Stimulated activated CD4-positive, alpha-beta T cell treated with anti-CD3 and anti-CD28 coated beads, Interleukin-12 subunit alpha, Interleukin-12 subunit beta, amount 100 ng/mL, for 4 hours (primary cell): ENCODE measurements around the gene RAMP1.

ENCODE experiments used
- DNase-seq: peaks from one replicate; pipeline ENCODE4 v3.0.0-alpha.2; 2020

The RAMP1 gene

GRCh38 chr2:237878321-237879057 lies 19.1 kb downstream of the RAMP1 start:
- no peak for DNase-seq

- no peak for DNase-seq
Measured at GRCh38 chr2:237879058-237879430, 19.6 kb downstream of the RAMP1 start.

- DNase-seq = no peak
Measured at GRCh38 chr2:237879991-237880560, 20.7 kb downstream of the RAMP1 start.

GRCh38 chr2:237882510-237883481 lies 23.4 kb downstream of the RAMP1 start:
- no peak for DNase-seq

GRCh38 chr2:237883951-237884446 lies 24.6 kb downstream of the RAMP1 start:
- DNase-seq = no peak

- DNase-seq = no peak
Measured at GRCh38 chr2:237884681-237885080, 25.3 kb downstream of the RAMP1 start.

GRCh38 chr2:237885111-237885930 lies 25.9 kb downstream of the RAMP1 start:
- no peak for DNase-seq

GRCh38 chr2:237885931-237886684 lies 26.7 kb downstream of the RAMP1 start:
- DNase-seq = no peak

- DNase-seq = no peak
Measured at GRCh38 chr2:237886685-237887481, 27.5 kb downstream of the RAMP1 start.

- DNase-seq = no peak
Measured at GRCh38 chr2:237888389-237888788, 29.0 kb downstream of the RAMP1 start.

GRCh38 chr2:237889016-237889415 lies 29.6 kb downstream of the RAMP1 start:
- no peak for DNase-seq

- DNase-seq = no peak
Measured at GRCh38 chr2:237889811-237890210, 30.4 kb downstream of the RAMP1 start.

- no peak for DNase-seq
Measured at GRCh38 chr2:237892478-237892877, 33.1 kb downstream of the RAMP1 start.

GRCh38 chr2:237892984-237893595 lies 33.7 kb downstream of the RAMP1 start:
- DNase-seq = no peak

GRCh38 chr2:237894396-237894979 lies 35.1 kb downstream of the RAMP1 start:
- no peak for DNase-seq

- no peak for DNase-seq
Measured at GRCh38 chr2:237894986-237895543, 35.6 kb downstream of the RAMP1 start.

GRCh38 chr2:237895544-237896506 lies 36.4 kb downstream of the RAMP1 start:
- no peak for DNase-seq

- DNase-seq = no peak
Measured at GRCh38 chr2:237896507-237896892, 37.1 kb downstream of the RAMP1 start.
